Endothelial cell of umbilical vein (primary cell): ENCODE data around the gene SLC23A3. TPM values are rescaled to one million over a fixed set of nuclear protein-coding genes. Genes with fewer than 3 reads are reported as not detected.

Experiments
- BruUV-seq: library from RNA; stranded (reverse); fragments of 400-500 nt; replicated peaks from 2 replicates; lab custom pipeline; 2021; lab: Mats Ljungman, UMichigan
- CTCF ChIA-PET: fragments of 300-600, 350-600 bp; sonication (Branson Sonifier 250); formaldehyde crosslinking; loops from one replicate; lab custom pipeline; 2021; ENCODE audit warnings: antibody characterized with exemption, inconsistent platforms; lab: Charles Lee
- POLR2A ChIA-PET: fragments of 300-600, 350-600 bp; sonication (Branson Sonifier 250); formaldehyde crosslinking; loops from one replicate; lab custom pipeline; 2021; ENCODE audit warnings: antibody characterized with exemption, inconsistent platforms; lab: Charles Lee
- DNase-seq: peaks from one replicate; pipeline ENCODE4 v3.0.0-alpha.2; 2011; ENCODE audit warnings: low read depth, low spot score
- FAIRE-seq: peaks from 2 replicates; lab custom pipeline; 2011; peaks lifted over from hg19 to GRCh38; lab: Jason Lieb, UNC
- H2AFZ ChIP-seq: 2 replicates; pipeline ENCODE4 v1.6.0; 2012; ENCODE audit warnings: low read depth, low read length, control low read depth, inconsistent platforms
- H3K27ac ChIP-seq: 2 replicates; pipeline ENCODE4 v1.5.1; 2011; ENCODE audit warnings: low read depth, mild to moderate bottlenecking, control low read depth, low read length, moderate library complexity; ENCODE audit not compliant: insufficient read depth
- H3K27me3 ChIP-seq, 2 experiments: 2 replicates each; pipeline versions ENCODE4 v1.6.0 to v1.6.1; 2011; ENCODE audit warnings: low read length in 2 of 2, mixed read lengths in 1 of 2; ENCODE audit not compliant: control insufficient read depth in 2 of 2, insufficient read depth in 2 of 2
- H3K36me3 ChIP-seq, 2 experiments: 2 replicates in 1 of 2; 3 replicates in 1 of 2; pipeline ENCODE4 v1.5.1; 2011; ENCODE audit warnings: low read length in 2 of 2, mild to moderate bottlenecking in 1 of 2, moderate library complexity in 1 of 2; ENCODE audit not compliant: control insufficient read depth in 2 of 2, insufficient read depth in 2 of 2; ENCODE audit errors: extremely low read depth in 1 of 2
- H3K4me1 ChIP-seq: 3 replicates; pipeline ENCODE4 v1.5.1; 2011; ENCODE audit warnings: mild to moderate bottlenecking, low read length; ENCODE audit not compliant: control insufficient read depth, insufficient read depth; ENCODE audit errors: extremely low read depth
- H3K4me2 ChIP-seq: 2 replicates; pipeline ENCODE4 v1.6.1; 2011; ENCODE audit warnings: low read length, control low read depth, mixed read lengths; ENCODE audit not compliant: insufficient read depth
- H3K4me3 ChIP-seq, 3 experiments: fragments of 200-600 bp in 1 of 3; sonication (generic), shearing (Covaris generic) in 1 of 3; replicated peaks in 1 of 3; 2 replicates each; pipeline ENCODE4 v1.5.1; 2011 to 2016; ENCODE audit warnings: control low read depth in 3 of 3, low read length in 3 of 3, mild to moderate bottlenecking in 2 of 3, inconsistent platforms in 1 of 3, low read depth in 1 of 3, moderate library complexity in 1 of 3; ENCODE audit not compliant: insufficient read depth in 1 of 3
- H3K79me2 ChIP-seq: 2 replicates; pipeline ENCODE4 v1.6.0; 2012; ENCODE audit warnings: low read length, inconsistent platforms; ENCODE audit not compliant: control insufficient read depth, insufficient read depth
- H3K9ac ChIP-seq: replicated peaks from 2 replicates; pipeline ENCODE3; 2011; ENCODE audit warnings: low read length, control low read depth; ENCODE audit not compliant: insufficient read depth; ENCODE audit errors: extremely low read depth
- H3K9me1 ChIP-seq: replicated peaks from 3 replicates; pipeline ENCODE4 v1.6.0; 2011; ENCODE audit warnings: mild to moderate bottlenecking, low read length; ENCODE audit not compliant: control insufficient read depth, insufficient read depth; ENCODE audit errors: extremely low read depth
- H3K9me3 ChIP-seq: replicated peaks from 2 replicates; pipeline ENCODE4 v1.5.1; 2012; ENCODE audit warnings: low read length, inconsistent platforms; ENCODE audit not compliant: control insufficient read depth, insufficient read depth
- H4K20me1 ChIP-seq: replicated peaks from 2 replicates; pipeline ENCODE3; 2011; ENCODE audit warnings: mild to moderate bottlenecking, low read length; ENCODE audit not compliant: control insufficient read depth, insufficient read depth; ENCODE audit errors: extremely low read depth
- EZH2 ChIP-seq: IDR thresholded peaks from 2 replicates; pipeline ENCODE4 v1.6.1; 2012; ENCODE audit warnings: borderline replicate concordance, low read depth, mild to moderate bottlenecking, moderate library complexity, low read length, inconsistent platforms; ENCODE audit not compliant: severe bottlenecking
- FOS ChIP-seq: IDR thresholded peaks from 2 replicates; pipeline ENCODE4 v1.6.1; 2011; ENCODE audit warnings: mild to moderate bottlenecking, low read length, moderate library complexity, borderline replicate concordance; ENCODE audit not compliant: insufficient read depth
- GATA2 ChIP-seq: IDR thresholded peaks from 2 replicates; pipeline ENCODE4 v1.7.0; 2011; ENCODE audit warnings: low read depth, mild to moderate bottlenecking, moderate library complexity, mixed read lengths, low read length; ENCODE audit not compliant: insufficient read length, insufficient read depth
- JUN ChIP-seq: IDR thresholded peaks from 2 replicates; pipeline ENCODE4 v1.6.1; 2011; ENCODE audit warnings: borderline replicate concordance, low read depth; ENCODE audit not compliant: insufficient read length, insufficient read depth
- POLR2AphosphoS5 ChIP-seq: IDR thresholded peaks from 2 replicates; pipeline ENCODE4 v1.6.1; 2012; ENCODE audit warnings: low read depth, mild to moderate bottlenecking, control low read depth, low read length, moderate library complexity; ENCODE audit not compliant: insufficient read depth
- dilution Hi-C: fragments of 300-500 bp; cut with MboI; formaldehyde crosslinking; loops from one replicate; pipeline ENCODE4 v1.15.0; 2019; ENCODE audit warnings: low sequenced_read_pairs; ENCODE audit not compliant: extremely low pct_ligation_motif_present
- intact Hi-C: fragments of 100-400 bp; cut with micrococcal nuclease; formaldehyde crosslinking; loops from one replicate; pipeline ENCODE4 v1.10.0; 2022
- polyA plus RNA-seq, 4 experiments: library from polyadenylated mRNA; depleted of rRNA in 3 of 4; stranded (reverse) in 3 of 4; unstranded in 1 of 4; fragments of >200 nt; gene quantifications; 2 replicates each; pipeline versions ENCODE4 v1.2.1 to v1.2.3, GENCODE V29; 2011 to 2012; ENCODE audit warnings: missing spikeins in 1 of 4
- total RNA-seq: library from RNA; stranded (reverse); gene quantifications from 2 replicates; pipeline ENCODE4 v1.2.3, GENCODE V29; 2021
- TF ChIP-seq, protein P1 (sequence below): IDR thresholded peaks from 2 replicates; pipeline ENCODE4 v1.6.1; 2011; ENCODE audit not compliant: insufficient read depth, insufficient read length
- TF ChIP-seq, protein P2 (sequence below), 2 donors: IDR thresholded peaks; 1 replicate in 1 of 2; 2 replicates in 1 of 2; pipeline ENCODE4 v1.5.1; 2011; ENCODE audit warnings: low read length in 2 of 2, mild to moderate bottlenecking in 2 of 2, moderate library complexity in 2 of 2, control low read depth in 1 of 2, inconsistent platforms in 1 of 2, low read depth in 1 of 2; ENCODE audit not compliant: insufficient read depth in 1 of 2; ENCODE audit errors: extremely low read depth in 1 of 2

SLC23A3 gene
- total and polyA plus RNA-seq, 2 donors (not counting 3 experiments of a cell fraction or from before 2014, with no cell fraction given), result 2.7 to 7.1 TPM

GRCh38 chr2:219178377-219179175 is 8.7 kb upstream of the SLC23A3 start:
- CTCF ChIA-PET, result no interaction called here
- intact Hi-C loops, result loop anchor here (1.0 to 5.0 kb wide), 3 partner anchors 28 to 611 kb away; partner anchors contain the start of genes ABCB6, CNOT9, USP37 and ZFAND2B
- no peak for DNase-seq

More at GRCh38 chr2:219178377-219179175, 8.7 kb upstream of the SLC23A3 start:
- FAIRE-seq, result no peak
- Histone ChIP-seq H3K9me1 (no peaks in the 10 kb centered on the region), H3K9ac (peak overlapping the region; percentile 51), H3K27ac (no peak overlapping the region), H3K36me3 (peaks cover 15 to 41% of the 10 kb centered on the region in 2 experiments), H3K9me3 (no peaks in the 10 kb centered on the region), H3K4me3 (peak overlapping the region; percentile 44 to 81 (median 67)), H3K4me2 (peak overlapping the region; percentile 66), H3K79me2 (peaks cover 22% of the 10 kb centered on the region), H4K20me1 (no peaks in the 10 kb centered on the region), H2AFZ (peak overlapping the region; percentile 88), H3K27me3 (no peaks in the 10 kb centered on the region), H3K4me1 (peaks cover 18% of the 10 kb centered on the region)
- BruUV-seq, result no TSS peak
- POLR2A ChIA-PET, result no interaction called here
- TF ChIP-seq FOS, result no peak
- TF ChIP-seq, protein P1, sequence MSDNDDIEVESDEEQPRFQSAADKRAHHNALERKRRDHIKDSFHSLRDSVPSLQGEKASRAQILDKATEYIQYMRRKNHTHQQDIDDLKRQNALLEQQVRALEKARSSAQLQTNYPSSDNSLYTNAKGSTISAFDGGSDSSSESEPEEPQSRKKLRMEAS, result no peak
- TF ChIP-seq JUN, result no peak
- no peak for TF ChIP-seq GATA2
- TF ChIP-seq POLR2AphosphoS5, result no peak
- TF ChIP-seq EZH2, result no peak
- TF ChIP-seq, protein P2, sequence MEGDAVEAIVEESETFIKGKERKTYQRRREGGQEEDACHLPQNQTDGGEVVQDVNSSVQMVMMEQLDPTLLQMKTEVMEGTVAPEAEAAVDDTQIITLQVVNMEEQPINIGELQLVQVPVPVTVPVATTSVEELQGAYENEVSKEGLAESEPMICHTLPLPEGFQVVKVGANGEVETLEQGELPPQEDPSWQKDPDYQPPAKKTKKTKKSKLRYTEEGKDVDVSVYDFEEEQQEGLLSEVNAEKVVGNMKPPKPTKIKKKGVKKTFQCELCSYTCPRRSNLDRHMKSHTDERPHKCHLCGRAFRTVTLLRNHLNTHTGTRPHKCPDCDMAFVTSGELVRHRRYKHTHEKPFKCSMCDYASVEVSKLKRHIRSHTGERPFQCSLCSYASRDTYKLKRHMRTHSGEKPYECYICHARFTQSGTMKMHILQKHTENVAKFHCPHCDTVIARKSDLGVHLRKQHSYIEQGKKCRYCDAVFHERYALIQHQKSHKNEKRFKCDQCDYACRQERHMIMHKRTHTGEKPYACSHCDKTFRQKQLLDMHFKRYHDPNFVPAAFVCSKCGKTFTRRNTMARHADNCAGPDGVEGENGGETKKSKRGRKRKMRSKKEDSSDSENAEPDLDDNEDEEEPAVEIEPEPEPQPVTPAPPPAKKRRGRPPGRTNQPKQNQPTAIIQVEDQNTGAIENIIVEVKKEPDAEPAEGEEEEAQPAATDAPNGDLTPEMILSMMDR (IDR thresholded peaks at IDR 0.05; ENCODE audit: extremely low read depth in 1 of 2, insufficient read depth in 1 of 2, low read depth in 1 of 2, low read length in 2 of 2), result no peak
- dilution Hi-C loops, result no loop called here
